ENCODE results near the gene SLC2A5. TPM values are rescaled to one million over a fixed set of nuclear protein-coding genes. Genes with fewer than 3 reads are reported as not detected.

Gene SLC2A5
- total RNA-seq, 1 experiment from 2014 or later, result not detected

DNA sequence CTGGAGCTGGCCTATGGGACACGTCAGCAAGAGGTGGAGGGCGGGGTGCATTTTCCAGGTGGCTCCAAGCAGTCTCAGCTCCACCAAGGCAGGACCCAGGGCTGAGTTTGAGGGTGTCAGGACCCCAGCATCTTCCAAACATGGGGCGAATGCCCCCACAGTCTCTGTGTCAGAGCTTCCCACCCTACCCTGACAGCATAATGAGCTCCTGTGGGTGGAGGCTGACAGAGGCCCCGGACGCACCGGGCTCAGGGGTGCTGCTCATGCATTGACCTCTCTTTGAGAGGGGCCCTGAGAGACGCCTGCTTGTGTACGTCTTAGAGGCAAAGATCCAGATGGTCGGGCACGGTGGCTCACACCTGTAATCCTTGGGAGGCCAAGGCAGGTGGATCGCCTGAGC is 80.4 kb downstream of the SLC2A5 start:
- Histone ChIP-seq H3K4me2 (no peak overlapping the region), H3K4me3 (no peak overlapping the region), H3K9me3 (ENCODE audit: insufficient read depth, low read depth) (no peaks in the 10 kb centered on the region), H3F3A (ENCODE audit: insufficient read depth, low read depth) (peaks cover 10% of the 10 kb centered on the region; the same call in 1 of the 2 replicates), H4K20me1 (ENCODE audit: insufficient read depth) (no peaks in the 10 kb centered on the region), H2AFZ (no peak overlapping the region), H3K36me3 (ENCODE audit: low read depth) (no peaks in the 10 kb centered on the region), H3K27me3 (ENCODE audit: insufficient read depth, low read depth) (no peaks in the 10 kb centered on the region), H3K4me1 (replicated peaks; ENCODE audit: insufficient read depth) (peaks cover 6% of the 10 kb centered on the region; the same call in 1 of the 2 replicates), H3K9me2 (ENCODE audit: insufficient read depth) (no peaks in the 10 kb centered on the region), H3K27ac (no peak overlapping the region), H3K79me2 (ENCODE audit: low read depth) (no peaks in the 10 kb centered on the region)
- TF ChIP-seq, protein P1, sequence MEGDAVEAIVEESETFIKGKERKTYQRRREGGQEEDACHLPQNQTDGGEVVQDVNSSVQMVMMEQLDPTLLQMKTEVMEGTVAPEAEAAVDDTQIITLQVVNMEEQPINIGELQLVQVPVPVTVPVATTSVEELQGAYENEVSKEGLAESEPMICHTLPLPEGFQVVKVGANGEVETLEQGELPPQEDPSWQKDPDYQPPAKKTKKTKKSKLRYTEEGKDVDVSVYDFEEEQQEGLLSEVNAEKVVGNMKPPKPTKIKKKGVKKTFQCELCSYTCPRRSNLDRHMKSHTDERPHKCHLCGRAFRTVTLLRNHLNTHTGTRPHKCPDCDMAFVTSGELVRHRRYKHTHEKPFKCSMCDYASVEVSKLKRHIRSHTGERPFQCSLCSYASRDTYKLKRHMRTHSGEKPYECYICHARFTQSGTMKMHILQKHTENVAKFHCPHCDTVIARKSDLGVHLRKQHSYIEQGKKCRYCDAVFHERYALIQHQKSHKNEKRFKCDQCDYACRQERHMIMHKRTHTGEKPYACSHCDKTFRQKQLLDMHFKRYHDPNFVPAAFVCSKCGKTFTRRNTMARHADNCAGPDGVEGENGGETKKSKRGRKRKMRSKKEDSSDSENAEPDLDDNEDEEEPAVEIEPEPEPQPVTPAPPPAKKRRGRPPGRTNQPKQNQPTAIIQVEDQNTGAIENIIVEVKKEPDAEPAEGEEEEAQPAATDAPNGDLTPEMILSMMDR (conservative IDR thresholded peaks at IDR 0.05), result no peak
- no peak for TF ChIP-seq EZH2 (IDR thresholded peaks at IDR 0.05; ENCODE audit: low read depth)
- ChIA-PET POLR2A (ENCODE audit: unreplicated experiment) (no interaction called here), CTCF (interaction anchor here (0.5 kb wide), 1 partner anchor 179 kb away, joined by 3 read pairs; no protein-coding TSS in a partner anchor)
- DNase-seq, result no peak
- intact Hi-C loops (cut with micrococcal nuclease; ENCODE audit: unreplicated experiment), result loop anchor here (5.0 to 10.0 kb wide), 4 partner anchors 72 to 1024 kb away; partner anchors contain the start of gene PARK7
- no TSS peak for BruUV-seq (replicated peaks)

DNA sequence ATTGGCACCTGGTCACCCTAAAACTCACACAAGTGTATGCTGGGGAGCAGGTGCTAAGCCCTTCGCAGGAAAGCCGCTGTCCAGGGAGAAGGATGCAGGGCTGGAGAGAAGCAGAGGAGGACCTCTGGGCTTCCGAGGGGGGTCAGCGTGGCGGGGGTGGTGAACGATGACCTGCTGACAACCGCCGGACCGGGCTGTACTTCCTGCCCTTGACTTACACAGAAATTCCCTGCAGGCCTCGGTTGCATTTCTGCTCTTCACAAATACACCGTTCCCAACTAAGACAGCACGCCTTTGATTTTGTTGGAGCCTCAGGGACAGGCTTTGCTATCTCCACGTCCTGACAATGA is 80.8 kb downstream of the SLC2A5 start:
- Histone ChIP-seq H3F3A (ENCODE audit: insufficient read depth, low read depth) (peaks cover 10% of the 10 kb centered on the region; the same call in 1 of the 2 replicates), H3K4me1 (replicated peaks; ENCODE audit: insufficient read depth) (peaks cover 6% of the 10 kb centered on the region; the same call in 1 of the 2 replicates), H3K4me3 (no peak overlapping the region), H3K36me3 (ENCODE audit: low read depth) (no peaks in the 10 kb centered on the region), H3K79me2 (ENCODE audit: low read depth) (no peaks in the 10 kb centered on the region), H3K4me2 (no peak overlapping the region), H4K20me1 (ENCODE audit: insufficient read depth) (no peaks in the 10 kb centered on the region), H3K9me3 (ENCODE audit: insufficient read depth, low read depth) (no peaks in the 10 kb centered on the region), H3K27me3 (ENCODE audit: insufficient read depth, low read depth) (no peaks in the 10 kb centered on the region), H3K9me2 (ENCODE audit: insufficient read depth) (no peaks in the 10 kb centered on the region), H2AFZ (no peak overlapping the region), H3K27ac (no peak overlapping the region)
- no peak for TF ChIP-seq EZH2 (IDR thresholded peaks at IDR 0.05; ENCODE audit: low read depth)
- TF ChIP-seq, protein P1 (conservative IDR thresholded peaks at IDR 0.05), result no peak
- intact Hi-C loops (cut with micrococcal nuclease; ENCODE audit: unreplicated experiment), result loop anchor here (1.0 to 10.0 kb wide), 5 partner anchors 71 to 1024 kb away; partner anchors contain the start of gene PARK7
- no TSS peak for BruUV-seq (replicated peaks)
- DNase-seq, result no peak
- CTCF ChIA-PET, result no interaction called here
- POLR2A ChIA-PET (ENCODE audit: unreplicated experiment), result no interaction called here

DNA sequence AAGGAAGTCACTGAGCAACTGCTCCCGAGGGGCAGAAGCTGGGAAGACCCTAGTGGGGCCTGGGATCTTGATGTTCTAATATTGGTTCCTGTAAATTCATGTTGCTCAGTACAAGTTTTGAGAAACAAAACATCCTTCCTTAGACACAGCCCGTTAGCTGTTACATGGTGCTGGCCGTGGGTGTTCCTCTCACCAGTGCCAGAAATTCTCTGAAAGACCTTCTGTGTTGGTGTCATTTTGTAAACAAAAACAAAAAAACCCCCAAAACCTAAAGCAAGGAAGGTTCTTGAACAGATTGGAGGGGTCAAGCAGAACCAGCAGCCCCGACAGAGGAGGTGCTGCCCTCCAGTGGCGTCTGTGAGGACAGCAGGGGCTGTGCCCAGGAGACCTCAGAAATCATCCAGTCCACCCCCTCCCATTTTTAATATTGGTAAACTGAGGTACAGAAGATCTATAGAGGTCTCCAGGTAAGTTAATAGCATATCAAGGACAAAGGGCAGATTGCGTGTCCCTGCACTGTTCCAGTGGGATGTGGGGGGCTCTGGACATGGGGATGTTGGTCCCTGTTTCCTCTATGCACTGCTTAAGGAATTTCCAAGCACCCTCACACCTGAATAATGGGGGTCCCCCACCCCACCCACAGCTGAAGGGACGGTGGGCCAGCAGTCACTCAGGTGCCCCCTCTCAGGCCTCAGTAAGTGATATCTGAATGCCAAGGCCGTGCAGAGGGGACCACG is 81.4 kb downstream of the SLC2A5 start:
- Histone ChIP-seq H3F3A (ENCODE audit: insufficient read depth, low read depth) (peaks cover 10% of the 10 kb centered on the region; the same call in 1 of the 2 replicates), H3K9me3 (ENCODE audit: insufficient read depth, low read depth) (no peaks in the 10 kb centered on the region), H3K9me2 (ENCODE audit: insufficient read depth) (no peaks in the 10 kb centered on the region), H3K4me1 (replicated peaks; ENCODE audit: insufficient read depth) (peaks cover 6% of the 10 kb centered on the region; the same call in 1 of the 2 replicates), H3K4me2 (no peak overlapping the region), H3K27me3 (ENCODE audit: insufficient read depth, low read depth) (no peaks in the 10 kb centered on the region), H3K79me2 (ENCODE audit: low read depth) (no peaks in the 10 kb centered on the region), H2AFZ (no peak overlapping the region), H4K20me1 (ENCODE audit: insufficient read depth) (no peaks in the 10 kb centered on the region), H3K36me3 (ENCODE audit: low read depth) (no peaks in the 10 kb centered on the region), H3K4me3 (no peak overlapping the region), H3K27ac (no peak overlapping the region)
- POLR2A ChIA-PET (ENCODE audit: unreplicated experiment), result interaction anchor here (0.6 kb wide), 1 partner anchor 51 kb away, joined by 3 read pairs; no protein-coding TSS in a partner anchor
- no TSS peak for BruUV-seq (replicated peaks)
- intact Hi-C loops (cut with micrococcal nuclease; ENCODE audit: unreplicated experiment), result loop anchor here (1.0 to 10.0 kb wide), 5 partner anchors 71 to 1023 kb away; partner anchors contain the start of gene PARK7
- no peak for TF ChIP-seq EZH2 (IDR thresholded peaks at IDR 0.05; ENCODE audit: low read depth)
- TF ChIP-seq, protein P1 (conservative IDR thresholded peaks at IDR 0.05), result peak; percentile 82
- peak in 1 of 2 experiments; percentile 44 for DNase-seq
- CTCF ChIA-PET, result interaction anchor here (0.6 to 1.0 kb wide), 2 partner anchors 25 to 504 kb away, joined by 4 to 5 read pairs; no protein-coding TSS in a partner anchor

Data from PC-9 (cell line).